Left lung (tissue), 14 donors: ENCODE data around the gene ITGB1BP2. TPM values are rescaled to one million over a fixed set of nuclear protein-coding genes. Genes with fewer than 3 reads are reported as not detected.

Experiments used
- ATAC-seq: fragments of 200-7000 bp; cut with Tn5 transposase; one replicate; pipeline ENCODE4 v1.9.1; 2020; ENCODE audit warnings: moderate library complexity
- DNase-seq, 4 donors: peaks; one replicate each; pipeline ENCODE4 v3.0.0-alpha.2; 2013 to 2020
- H3K27ac ChIP-seq, 2 donors: fragments of 200-600 bp; sonication (generic) in 1 of 2; one replicate each; pipeline versions ENCODE4 v1.5.0 to v1.8.0; 2020 to 2021
- H3K27me3 ChIP-seq, 2 donors: fragments of 200-600 bp; sonication (generic) in 1 of 2; one replicate each; pipeline versions ENCODE4 v1.5.0 to v1.8.0; 2020 to 2021
- H3K36me3 ChIP-seq, 2 donors: fragments of 200-600 bp; sonication (generic) in 1 of 2; one replicate each; pipeline versions ENCODE4 v1.5.0 to v1.8.0; 2020 to 2021
- H3K4me1 ChIP-seq, 2 donors: fragments of 200-600 bp; one replicate each; pipeline ENCODE4 v1.8.0; 2021
- H3K4me3 ChIP-seq, 2 donors: fragments of 200-600 bp; sonication (generic) in 1 of 2; one replicate each; pipeline versions ENCODE4 v1.5.0 to v1.8.0; 2020 to 2021; ENCODE audit warnings: mild to moderate bottlenecking in 1 of 2
- H3K9me3 ChIP-seq, 2 donors: fragments of 200-600 bp; sonication (generic) in 1 of 2; one replicate each; pipeline versions ENCODE4 v1.5.0 to v1.8.0; 2020 to 2021
- intact Hi-C, 2 donors: fragments of 100-400 bp; cut with DNase I; formaldehyde crosslinking; loops; one replicate each; pipeline versions ENCODE4 v1.11.2 to v1.14.2; 2022
- long read RNA-seq, 12 donors: library from polyadenylated mRNA in 2 of 12; unstranded in 2 of 12; transcript quantifications; one replicate each; pipeline ENCODE4 v2.0.0 and lab custom pipeline, GENCODE V29; 2019 to 2026
- polyA plus RNA-seq, 6 donors: library from polyadenylated mRNA; unstranded; fragments of 120-200 nt; gene quantifications; one replicate each; pipeline ENCODE4 v1.2.1, GENCODE V29; 2013; ENCODE audit not compliant: insufficient read length in 6 of 6
- total RNA-seq, 2 donors: library from RNA; stranded (reverse); fragmentation: NEBNext Ultra II Directional; extraction: Animal tissue kit (Norgen Biotek cat#: 25700); gene quantifications; one replicate each; pipeline ENCODE4 v1.2.1, GENCODE V29; 2021
- TF ChIP-seq, protein P1 (sequence below), 2 donors: fragments of 200-600 bp; sonication (generic) in 1 of 2; IDR thresholded peaks; one replicate each; pipeline versions ENCODE4 v1.5.0 to v1.8.0; 2021; ENCODE audit warnings: antibody characterized with exemption in 2 of 2
- donor health status: DM: no; HTN: yes; CAD: no.
- donor health status: DM: no; HTN: no; CAD: no.

ITGB1BP2 gene
- total RNA-seq (1 to 10 TPM in 1 of 2 donors, under 1 TPM in 1; 0.99 to 3.0 TPM), polyA plus RNA-seq (1 to 10 TPM; 2.2 to 2.9 (median 2.6) TPM)
- long read RNA-seq, donor 1, partial matches to known transcripts, result 0 of 1 reads
- long read RNA-seq, donor 1, other reads (novel, unspliced or antisense), result 0 of 1 reads
- long read RNA-seq, donor 2, result 0 reads
- long read RNA-seq, donor 3, result 0 reads
- long read RNA-seq, donor 4, result 0 reads
- long read RNA-seq, donor 5, result 0 reads
- long read RNA-seq, donor 6, partial matches to known transcripts, result 0 of 1 reads
- long read RNA-seq, donor 6, other reads (novel, unspliced or antisense), result 0 of 1 reads
- long read RNA-seq, donor 7, result 0 reads
- long read RNA-seq, donor 8, result 0 reads
- long read RNA-seq, donor 9, result 0 reads
- long read RNA-seq, donor 10, result 0 reads
- long read RNA-seq, donor 11, partial matches to known transcripts, result 0 of 1 reads
- long read RNA-seq, donor 11, other reads (novel, unspliced or antisense), result 0 of 1 reads
- long read RNA-seq, donor 12, partial matches to known transcripts, result 0 of 1 reads
- long read RNA-seq, donor 12, other reads (novel, unspliced or antisense), result 0 of 1 reads

DNA sequence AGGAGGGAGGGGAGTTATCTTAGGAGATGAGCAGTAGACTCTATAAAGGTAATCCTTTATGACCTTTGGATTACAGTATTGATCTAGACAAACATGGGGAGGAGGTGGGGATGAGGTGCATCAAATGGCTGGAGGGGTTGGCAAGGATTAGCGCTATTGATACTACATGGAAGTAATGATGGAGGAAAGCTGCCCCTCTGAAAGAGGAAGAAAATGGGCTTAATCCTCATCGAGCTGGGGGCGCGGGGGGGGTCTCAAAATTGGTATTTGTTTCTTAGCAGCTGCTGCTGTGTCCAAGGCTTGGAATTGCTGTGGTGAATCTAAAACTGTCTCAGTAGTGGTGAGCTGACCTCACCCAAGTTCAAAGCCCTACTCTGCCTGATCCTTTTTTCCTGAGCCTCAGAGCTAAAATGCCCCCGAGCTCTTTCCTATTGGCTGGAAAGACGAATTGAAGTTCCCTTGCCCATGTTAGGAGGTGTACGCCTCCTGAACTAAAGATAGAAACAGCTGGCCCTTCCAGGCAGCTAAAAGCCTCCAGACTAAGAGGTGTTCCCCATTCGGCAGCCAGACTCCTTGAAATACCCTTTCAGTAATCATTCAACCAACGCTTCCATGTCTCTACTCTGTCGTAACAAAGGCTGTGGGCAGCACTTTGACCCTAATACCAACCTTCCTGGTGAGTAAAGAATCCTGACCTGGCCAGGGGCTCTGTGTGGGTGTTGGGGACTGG lies at the start of gene ITGB1BP2:
TSS of gene ITGB1BP2 (plus strand) at position 556 of the 730 bp plus-strand sequence. CDS start at position 613, 57 bp downstream.
- no peak within 1 kb of the TSS for H3K27ac ChIP-seq
- H3K36me3 ChIP-seq, result peaks cover 0 to 53% of the 10 kb centered on the region in 2 donors
- DNase-seq (peak in 1 of 4 donors; percentile 8), ATAC-seq (no peak)
- H3K4me1 ChIP-seq, result peaks cover 0 to 11% of the 10 kb centered on the region in 2 donors
- H3K9me3 ChIP-seq, result no peaks in the 10 kb centered on the region
- intact Hi-C loops, result no loop called here
- no peaks in the 10 kb centered on the region for H3K27me3 ChIP-seq
- TF ChIP-seq, protein P1, sequence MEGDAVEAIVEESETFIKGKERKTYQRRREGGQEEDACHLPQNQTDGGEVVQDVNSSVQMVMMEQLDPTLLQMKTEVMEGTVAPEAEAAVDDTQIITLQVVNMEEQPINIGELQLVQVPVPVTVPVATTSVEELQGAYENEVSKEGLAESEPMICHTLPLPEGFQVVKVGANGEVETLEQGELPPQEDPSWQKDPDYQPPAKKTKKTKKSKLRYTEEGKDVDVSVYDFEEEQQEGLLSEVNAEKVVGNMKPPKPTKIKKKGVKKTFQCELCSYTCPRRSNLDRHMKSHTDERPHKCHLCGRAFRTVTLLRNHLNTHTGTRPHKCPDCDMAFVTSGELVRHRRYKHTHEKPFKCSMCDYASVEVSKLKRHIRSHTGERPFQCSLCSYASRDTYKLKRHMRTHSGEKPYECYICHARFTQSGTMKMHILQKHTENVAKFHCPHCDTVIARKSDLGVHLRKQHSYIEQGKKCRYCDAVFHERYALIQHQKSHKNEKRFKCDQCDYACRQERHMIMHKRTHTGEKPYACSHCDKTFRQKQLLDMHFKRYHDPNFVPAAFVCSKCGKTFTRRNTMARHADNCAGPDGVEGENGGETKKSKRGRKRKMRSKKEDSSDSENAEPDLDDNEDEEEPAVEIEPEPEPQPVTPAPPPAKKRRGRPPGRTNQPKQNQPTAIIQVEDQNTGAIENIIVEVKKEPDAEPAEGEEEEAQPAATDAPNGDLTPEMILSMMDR (IDR thresholded peaks at IDR 0.05), result no peak
- H3K4me3 ChIP-seq, result no peak within 1 kb of the TSS

GRCh38 chrX:71252221-71252620 lies 49.3 kb upstream of the ITGB1BP2 start:
- Histone ChIP-seq H3K36me3 (peaks cover 0 to 34% of the 10 kb centered on the region in 2 donors), H3K9me3 (no peaks in the 10 kb centered on the region), H3K27me3 (no peaks in the 10 kb centered on the region), H3K4me1 (peaks cover 0 to 21% of the 10 kb centered on the region in 2 donors), H3K27ac (no peak overlapping the region), H3K4me3 (no peak overlapping the region)
- ATAC-seq (no peak), DNase-seq (no peak)
- TF ChIP-seq, protein P1 (IDR thresholded peaks at IDR 0.05), result no peak
- intact Hi-C loops, result no loop called here

DNA sequence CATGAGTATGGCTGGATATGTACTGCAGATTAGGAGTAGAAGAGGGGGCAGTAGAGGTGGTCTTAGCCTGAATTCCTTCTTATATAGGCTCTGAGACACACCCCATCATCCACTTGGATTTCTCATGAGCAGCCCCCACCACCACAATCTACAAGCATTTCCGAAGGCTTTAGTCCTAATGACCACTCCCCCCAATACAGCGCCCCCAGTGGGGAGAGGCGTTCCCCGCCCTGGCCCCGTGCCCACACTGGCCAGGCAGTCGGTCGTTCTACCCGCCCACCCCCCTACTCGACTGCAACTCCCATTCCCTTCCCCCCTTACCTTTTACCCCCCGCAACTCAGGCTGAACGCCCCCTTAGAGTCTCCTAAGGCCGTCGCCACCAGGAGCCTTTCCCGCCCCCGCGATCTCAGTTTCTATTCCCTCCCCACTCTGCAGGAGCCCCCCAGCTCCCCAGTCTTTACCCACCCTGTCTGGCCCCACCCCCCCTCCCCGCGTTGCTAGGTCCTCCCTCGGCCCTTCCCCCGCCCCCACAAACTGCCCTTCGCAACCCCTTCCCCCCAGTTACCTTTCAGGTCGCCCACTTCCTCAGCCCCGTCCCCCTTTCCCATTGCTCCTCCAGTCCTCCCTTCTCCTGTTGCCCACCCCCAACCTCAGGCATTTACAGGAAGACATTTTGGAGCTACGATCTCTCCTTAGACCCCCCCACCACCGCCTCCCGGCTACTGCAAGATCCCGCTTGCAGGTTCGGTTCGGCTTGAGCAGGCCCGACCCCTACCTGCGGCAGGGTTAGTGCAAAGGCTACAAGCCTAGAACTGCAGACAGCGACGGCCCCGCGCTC lies 48.1 kb upstream of the ITGB1BP2 start:
- TF ChIP-seq, protein P1 (IDR thresholded peaks at IDR 0.05), result peak; percentile 18 to 32
- H3K27ac ChIP-seq, result peak overlapping the region; percentile 72 to 83

GRCh38 chrX:71254092-71254963 lies 47.2 kb upstream of the ITGB1BP2 start, which contains the start of gene ZMYM3:
ZMYM3 (minus strand) TSS chrX:71254140; CDS start chrX:71253255, 885 bp downstream.
- intact Hi-C loops, result no loop called here
- DNase-seq, result peak; percentile 72 to 92 (median 90)
- ATAC-seq, result peak; percentile 90
- H3K27ac ChIP-seq, result peak within 1 kb of the TSS; percentile 72 to 83
- H3K36me3 ChIP-seq, result peaks cover 0 to 13% of the 10 kb centered on the region in 2 donors
- TF ChIP-seq, protein P1 (IDR thresholded peaks at IDR 0.05), result no peak
- peak within 1 kb of the TSS; percentile 45 to 55 for H3K4me3 ChIP-seq
- peaks cover 0 to 21% of the 10 kb centered on the region in 2 donors for H3K4me1 ChIP-seq
- H3K9me3 ChIP-seq, result no peaks in the 10 kb centered on the region
- no peaks in the 10 kb centered on the region for H3K27me3 ChIP-seq

More for the DNA sequence above, 48.1 kb upstream of the ITGB1BP2 start:
- DNase-seq (peak in 2 of 4 donors; percentile 14 to 67), ATAC-seq (no peak)
- no peaks in the 10 kb centered on the region for H3K9me3 ChIP-seq
- H3K36me3 ChIP-seq, result peaks cover 0 to 21% of the 10 kb centered on the region in 2 donors
- H3K27me3 ChIP-seq, result no peaks in the 10 kb centered on the region
- intact Hi-C loops, result no loop called here
- H3K4me1 ChIP-seq, result peaks cover 0 to 21% of the 10 kb centered on the region in 2 donors
- peak overlapping the region; percentile 45 to 55 for H3K4me3 ChIP-seq
